ENCODE measurements around the gene HOXA1. TPM values are rescaled to one million over a fixed set of nuclear protein-coding genes. Genes with fewer than 3 reads are reported as not detected.
A peak's percentile ranks its signal among the peaks of the same experiment; 100 is the strongest.

Gene HOXA1
- 4.5 and 5.5 TPM in 2 replicates for total RNA-seq
- polyA plus RNA-seq (2012): 3.3 TPM

GRCh38 chr7:27095897-27096767 lies at the start of gene HOXA1:
HOXA1 (minus strand) TSS chr7:27096000; CDS start chr7:27095912, 88 bp downstream.
- DNase-seq (ENCODE audit: low read depth): peak; percentile 96

- no peak for DNase-seq (ENCODE audit: low read depth)
Observed at GRCh38 chr7:27145165-27145913, 49.5 kb upstream of the HOXA1 start.

DNA sequence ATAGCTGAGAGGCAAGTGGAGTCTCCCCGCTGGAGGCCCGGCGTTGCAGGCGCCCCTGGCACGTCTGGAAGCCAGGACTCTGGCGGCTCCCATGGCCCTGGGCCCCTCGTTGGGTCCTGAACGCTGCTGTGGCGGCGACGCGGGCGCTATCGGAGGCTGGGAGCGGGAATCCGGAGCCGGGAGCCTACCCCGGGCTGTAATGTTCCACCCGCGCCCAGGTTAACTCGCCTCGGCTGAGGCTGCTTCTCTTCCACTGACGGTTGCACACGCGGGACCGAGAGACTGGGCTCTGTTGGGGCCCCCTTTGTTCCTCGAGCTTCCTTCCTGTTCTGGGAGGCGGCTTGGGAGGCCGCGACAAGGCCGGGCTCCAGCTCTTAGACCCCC lies 49.0 kb upstream of the HOXA1 start:
- DNase-seq (ENCODE audit: low read depth): no peak

- no peak for DNase-seq (ENCODE audit: low read depth)
Observed at GRCh38 chr7:27143950-27144780, 48.4 kb upstream of the HOXA1 start.

DNA sequence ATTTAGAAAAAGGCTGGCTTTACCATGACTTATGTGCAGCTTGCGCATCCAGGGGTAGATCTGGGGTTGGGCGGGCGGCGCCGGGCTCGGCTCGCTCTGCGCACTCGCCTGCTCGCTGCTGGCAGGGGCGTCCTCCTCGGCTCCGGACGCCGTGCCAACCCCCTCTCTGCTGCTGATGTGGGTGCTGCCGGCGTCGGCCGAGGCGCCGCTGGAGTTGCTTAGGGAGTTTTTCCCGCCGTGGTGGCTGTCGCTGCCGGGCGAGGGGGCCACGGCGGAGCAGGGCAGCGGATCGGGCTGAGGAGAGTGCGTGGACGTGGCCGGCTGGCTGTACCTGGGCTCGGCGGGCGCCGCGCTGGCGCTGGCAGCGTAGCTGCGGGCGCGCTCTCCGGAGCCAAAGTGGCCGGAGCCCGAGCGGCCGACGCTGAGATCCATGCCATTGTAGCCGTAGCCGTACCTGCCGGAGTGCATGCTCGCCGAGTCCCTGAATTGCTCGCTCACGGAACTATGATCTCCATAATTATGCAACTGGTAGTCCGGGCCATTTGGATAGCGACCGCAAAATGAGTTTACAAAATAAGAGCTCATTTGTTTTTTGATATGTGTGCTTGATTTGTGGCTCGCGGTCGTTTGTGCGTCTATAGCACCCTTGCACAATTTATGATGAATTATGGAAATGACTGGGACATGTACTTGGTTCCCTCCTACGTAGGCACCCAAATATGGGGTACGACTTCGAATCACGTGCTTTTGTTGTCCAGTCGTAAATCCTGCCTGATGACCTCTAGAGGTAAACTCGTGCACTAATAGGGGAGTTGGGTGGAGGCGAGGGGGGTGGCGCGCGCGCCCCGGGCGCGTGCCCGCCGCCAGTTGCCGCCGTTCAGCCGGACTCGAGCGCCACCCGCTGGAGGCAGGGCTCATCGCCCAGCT lies 47.5 kb upstream of the HOXA1 start, which contains the start of gene HOXA5:
HOXA5 (minus strand) TSS at position 659 of the 927 bp plus-strand sequence; CDS start at position 585, 74 bp downstream.
- peak; percentile 98 for DNase-seq (ENCODE audit: low read depth)

DNA sequence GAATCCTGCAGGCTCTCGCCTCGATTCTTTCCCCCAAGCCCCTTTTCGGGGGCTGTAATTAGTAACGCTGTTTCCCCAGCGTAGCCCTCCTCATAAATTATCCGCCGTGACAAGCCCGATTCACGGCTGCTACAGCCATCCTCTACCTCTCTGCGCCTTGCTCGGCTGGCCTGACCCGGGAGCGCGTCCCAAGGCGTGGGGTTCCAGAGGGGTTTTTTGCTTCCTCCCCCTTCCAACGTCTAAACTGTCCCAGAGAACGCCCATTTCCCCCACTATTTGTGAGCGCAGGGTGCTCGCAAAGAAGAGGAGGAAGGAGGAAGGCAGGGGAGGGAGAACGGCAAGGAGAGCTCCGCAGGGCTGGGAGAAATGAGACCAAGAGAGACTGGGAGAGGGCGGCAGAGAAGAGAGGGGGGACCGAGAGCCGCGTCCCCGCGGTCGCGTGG lies 46.8 kb upstream of the HOXA1 start:
- DNase-seq (ENCODE audit: low read depth): no peak

DNA sequence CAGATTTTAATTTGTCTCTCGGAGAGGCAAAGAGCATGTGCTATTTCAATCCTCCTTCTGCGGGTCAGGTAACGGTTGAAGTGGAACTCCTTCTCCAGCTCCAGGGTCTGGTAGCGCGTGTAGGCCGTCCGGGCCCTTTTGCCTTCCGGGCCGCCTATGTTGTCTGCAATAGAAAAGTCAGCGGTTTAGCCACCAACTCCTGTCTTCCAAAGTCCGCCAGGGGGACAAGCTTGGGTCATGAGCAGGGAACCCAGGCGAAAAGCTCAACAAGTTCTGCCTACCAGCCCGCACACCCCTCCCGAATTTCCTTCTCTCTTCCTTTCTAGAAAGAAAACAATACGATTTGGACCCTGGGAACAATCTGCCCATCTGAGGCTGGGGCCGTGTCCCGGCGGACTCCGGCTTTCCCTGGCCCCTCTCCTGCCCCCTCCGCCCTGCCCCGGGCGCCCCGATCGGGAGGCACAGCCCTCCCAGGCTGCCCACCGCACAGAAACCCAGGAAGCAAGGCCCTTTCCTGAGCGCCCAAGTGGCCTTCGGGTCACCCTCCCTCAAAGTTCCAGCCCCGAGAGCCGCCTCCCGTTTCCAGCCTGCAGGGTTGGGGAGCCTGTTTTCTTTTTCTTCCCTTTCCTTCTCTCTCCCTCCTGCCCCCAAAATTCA lies 46.3 kb upstream of the HOXA1 start:
- DNase-seq (ENCODE audit: low read depth): peak; percentile 83

DNA sequence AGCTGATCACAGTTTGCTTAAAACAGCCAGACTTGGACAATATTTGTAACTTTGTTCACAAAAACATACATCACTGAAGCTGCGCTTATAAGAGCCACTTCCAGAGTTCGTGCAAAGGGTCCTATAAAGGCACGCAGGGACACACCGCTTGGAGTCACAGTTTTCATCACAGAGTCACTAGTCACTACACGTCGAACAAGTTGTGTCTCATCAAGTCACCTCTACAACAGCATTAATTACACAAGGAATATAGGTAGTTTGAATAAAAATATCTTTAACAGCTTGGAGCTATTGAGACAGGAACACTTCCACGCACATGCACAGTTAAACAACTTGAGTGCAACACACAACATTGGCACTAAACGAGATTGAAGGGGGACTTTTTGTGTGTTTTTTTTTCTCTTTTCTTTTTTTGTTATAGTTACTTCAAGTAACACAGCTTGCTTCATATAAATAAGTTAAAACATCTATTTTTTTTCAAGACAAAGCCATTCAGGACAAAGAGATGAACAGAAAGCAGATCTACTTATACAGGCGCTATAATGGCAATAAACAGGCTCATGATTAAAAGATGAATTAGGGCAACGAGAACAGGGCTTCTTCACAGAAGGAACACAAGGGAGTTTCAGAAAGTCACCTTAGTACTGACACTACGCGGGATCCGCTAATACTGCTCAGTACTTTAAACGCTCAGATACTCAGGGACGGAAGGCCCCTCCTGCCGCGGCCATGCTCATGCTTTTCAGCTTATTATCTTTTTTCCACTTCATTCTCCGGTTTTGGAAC lies 45.5 kb upstream of the HOXA1 start:
- no peak for DNase-seq (ENCODE audit: low read depth)

DNA sequence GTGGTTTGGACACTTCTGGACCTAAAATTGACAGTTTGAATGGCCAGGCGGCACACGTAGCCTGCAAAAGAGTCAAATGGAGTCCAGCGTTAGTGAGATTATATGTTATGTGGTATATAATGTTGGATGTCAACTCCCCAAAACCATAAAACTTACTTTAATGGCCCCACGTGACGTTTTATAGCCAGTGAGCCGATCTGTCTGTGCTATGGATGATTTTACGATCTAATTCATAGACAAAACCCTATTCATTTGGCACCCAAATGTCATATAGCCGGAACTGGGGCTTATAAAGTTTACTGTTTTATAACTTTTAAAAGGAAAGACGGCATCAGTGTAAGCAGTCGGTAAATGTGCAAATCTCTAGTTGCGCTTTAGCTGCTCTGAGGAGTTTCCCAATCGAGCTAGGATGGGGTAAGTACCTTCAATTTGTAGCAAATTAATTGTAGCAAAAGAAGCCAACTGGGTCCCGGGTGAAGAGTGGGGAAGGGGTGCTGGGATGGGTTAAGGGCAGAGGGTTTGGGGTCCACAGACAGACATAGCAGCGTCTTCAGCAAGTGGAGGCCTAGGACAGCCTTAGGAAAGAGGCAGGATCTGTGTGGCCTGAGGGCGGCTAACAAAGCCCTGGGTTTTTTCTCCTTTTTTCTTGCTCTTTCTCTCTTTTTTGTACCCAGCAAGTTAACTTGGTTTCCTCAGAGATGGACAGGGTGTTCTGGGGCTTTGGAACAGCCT lies 44.5 kb upstream of the HOXA1 start:
- no peak for DNase-seq (ENCODE audit: low read depth)

DNA sequence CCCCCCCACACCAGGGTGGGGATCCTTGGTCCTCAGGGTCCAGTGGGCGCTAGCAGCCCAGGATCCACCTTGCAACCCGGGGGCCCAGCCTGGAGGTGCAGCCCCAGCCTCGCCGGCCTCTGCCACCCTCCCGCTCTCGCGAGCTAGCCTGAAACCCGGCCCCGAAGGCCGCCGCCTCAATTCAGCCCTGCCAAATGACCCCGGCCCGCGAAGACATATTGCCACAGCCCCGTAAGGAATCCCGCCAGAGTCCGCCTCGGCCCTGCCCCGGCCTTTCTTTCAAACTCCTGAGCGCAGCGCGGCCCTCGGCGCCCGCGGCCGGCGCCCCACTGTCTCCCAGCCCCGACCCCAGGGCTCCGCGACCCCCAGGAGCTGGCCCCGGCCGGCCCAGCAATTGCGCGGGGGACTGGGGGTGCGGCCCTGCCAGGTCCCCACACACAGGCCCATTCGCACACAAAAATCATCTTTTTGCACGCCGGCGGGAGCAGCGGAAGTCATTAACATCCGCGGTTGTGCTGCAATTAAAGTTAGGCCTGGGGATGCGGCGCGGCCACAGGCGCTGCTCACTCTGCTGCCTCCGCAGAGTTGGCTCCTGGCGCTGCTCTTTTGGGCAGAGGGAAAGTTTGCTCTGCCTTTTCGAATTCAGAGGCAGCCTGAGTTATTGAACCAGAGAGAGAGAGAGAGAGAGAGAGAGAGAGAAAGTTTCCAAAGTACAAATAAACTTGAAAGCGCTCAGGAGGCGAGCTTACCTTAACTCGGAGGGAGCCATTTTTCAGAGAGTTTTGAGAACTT lies 43.7 kb upstream of the HOXA1 start:
- DNase-seq (ENCODE audit: low read depth): no peak

DNA sequence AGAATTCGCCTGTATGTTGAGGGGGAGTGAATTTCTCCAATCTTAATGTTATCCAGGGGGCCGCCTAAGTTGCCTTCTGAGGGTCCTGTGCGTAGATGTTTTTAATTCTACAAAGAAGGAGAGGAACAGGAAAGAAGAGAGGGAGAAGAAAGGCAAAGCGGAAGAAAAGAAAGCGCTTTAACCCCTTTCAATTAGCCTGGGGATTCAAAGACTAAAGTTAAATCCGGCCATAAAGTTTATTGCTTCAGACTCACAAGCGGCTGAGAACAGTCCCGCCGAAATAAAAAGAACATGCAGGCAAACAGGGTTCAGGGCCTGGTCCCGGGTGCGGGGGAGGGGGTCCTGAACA lies 43.2 kb upstream of the HOXA1 start:
- no peak for DNase-seq (ENCODE audit: low read depth)

DNA sequence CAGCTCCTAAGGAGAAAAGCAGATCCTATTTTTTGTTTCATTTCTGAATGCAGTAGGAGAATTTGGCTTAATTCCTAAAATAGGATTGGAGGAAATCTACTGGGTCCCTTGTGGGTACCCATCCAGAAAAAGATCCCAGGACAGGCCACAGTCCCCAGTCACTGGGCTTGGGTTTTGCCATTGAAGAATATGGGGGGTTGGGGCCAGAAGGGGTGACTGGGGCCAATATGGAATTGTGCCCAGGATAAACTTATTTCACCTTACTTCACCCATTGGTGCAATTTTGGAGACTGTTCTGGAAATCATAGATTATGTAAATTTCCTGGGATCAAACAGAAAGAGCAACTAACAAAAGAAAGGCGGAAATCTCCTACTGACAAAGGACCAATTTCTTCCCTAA lies 42.7 kb upstream of the HOXA1 start:
- DNase-seq (ENCODE audit: low read depth): no peak

DNA sequence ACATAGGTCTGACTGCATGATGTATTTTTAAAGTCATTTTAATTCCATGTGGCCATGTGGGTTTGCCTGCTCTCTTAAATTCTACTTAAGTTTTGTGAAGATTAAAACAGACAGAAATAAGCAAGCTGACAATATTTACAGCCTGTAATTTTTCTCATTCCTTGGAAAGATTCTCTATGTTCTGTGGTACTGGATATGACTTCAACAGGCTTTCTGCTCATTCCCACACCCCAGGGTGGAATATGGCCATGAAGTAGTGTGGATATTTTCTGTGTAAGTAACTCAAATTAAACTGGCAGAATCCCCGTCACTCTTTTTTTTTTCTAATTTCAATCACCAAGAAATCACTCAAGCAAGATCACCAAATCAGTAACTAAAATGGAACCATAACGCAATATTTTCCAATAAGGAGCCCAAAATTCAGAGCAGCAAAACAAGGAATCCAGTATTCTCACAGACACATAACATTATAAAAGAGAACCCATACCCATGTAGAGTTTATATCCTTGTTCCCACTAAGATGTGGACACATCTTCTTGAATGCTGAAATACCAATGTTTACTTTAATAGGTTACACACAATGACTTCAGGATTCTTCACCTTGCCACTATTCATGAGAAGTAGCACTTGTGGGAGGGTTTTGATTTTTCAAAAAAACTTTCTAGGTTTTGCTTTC lies 42.0 kb upstream of the HOXA1 start:
- no peak for DNase-seq (ENCODE audit: low read depth)

DNA sequence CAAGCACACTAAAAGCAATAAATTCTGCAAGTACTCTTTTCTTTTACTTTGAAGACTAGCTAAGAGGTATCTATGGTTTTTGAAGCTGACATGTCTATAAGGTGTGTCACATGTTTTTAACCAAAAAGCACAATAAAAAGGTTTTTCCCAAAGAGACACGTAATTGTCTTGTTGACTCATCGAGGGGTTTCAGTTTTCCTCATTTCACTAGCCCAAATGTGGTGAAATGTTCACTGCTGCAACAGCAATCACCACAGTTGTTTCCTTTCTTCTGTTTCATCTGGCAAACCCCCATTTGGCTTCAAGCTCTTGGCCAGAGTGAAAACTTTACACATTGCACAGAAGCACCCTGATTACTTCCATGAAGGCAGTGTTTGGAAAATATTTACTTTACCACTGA lies 38.6 kb upstream of the HOXA1 start:
- peak; percentile 79 for DNase-seq (ENCODE audit: low read depth)

GRCh38 chr7:27133409-27134231 lies 37.8 kb upstream of the HOXA1 start:
- DNase-seq (ENCODE audit: low read depth): no peak

- DNase-seq (ENCODE audit: low read depth): no peak
Observed at GRCh38 chr7:27132978-27133377, 37.2 kb upstream of the HOXA1 start.
